NCI-H510A treated with DMSO at 0.1 percent for 48 hours (cell line): ENCODE measurements around the gene IP6K3.

Experiments used
- DNase-seq: peaks from one replicate; lab custom pipeline; 2025; lab: John Stamatoyannopoulos, UW

The IP6K3 gene

GRCh38 chr6:33705268-33705885 lies 41.3 kb downstream of the IP6K3 start:
- peak; percentile 27 for DNase-seq

- DNase-seq = no peak
Observed at GRCh38 chr6:33704215-33705066, 42.3 kb downstream of the IP6K3 start.

- peak; percentile 65 for DNase-seq
Observed at GRCh38 chr6:33702345-33702977, 44.2 kb downstream of the IP6K3 start.

GRCh38 chr6:33700391-33701050 lies 46.2 kb downstream of the IP6K3 start:
- peak; percentile 51 for DNase-seq

GRCh38 chr6:33699739-33700138 lies 47.0 kb downstream of the IP6K3 start:
- no peak for DNase-seq

- DNase-seq = no peak
Observed at GRCh38 chr6:33699131-33699530, 47.6 kb downstream of the IP6K3 start.

GRCh38 chr6:33698494-33698893 lies 48.2 kb downstream of the IP6K3 start:
- DNase-seq = no peak

GRCh38 chr6:33697845-33698244 lies 48.9 kb downstream of the IP6K3 start:
- no peak for DNase-seq

GRCh38 chr6:33696548-33697518 lies 49.9 kb downstream of the IP6K3 start:
- no peak for DNase-seq

GRCh38 chr6:33696076-33696475 lies 50.6 kb downstream of the IP6K3 start:
- DNase-seq = no peak

GRCh38 chr6:33695451-33695887 lies 51.2 kb downstream of the IP6K3 start:
- DNase-seq = no peak

- no peak for DNase-seq
Observed at GRCh38 chr6:33694977-33695376, 51.7 kb downstream of the IP6K3 start.

- no peak for DNase-seq
Observed at GRCh38 chr6:33694401-33694931, 52.2 kb downstream of the IP6K3 start.

- no peak for DNase-seq
Observed at GRCh38 chr6:33693186-33694105, 53.3 kb downstream of the IP6K3 start.

GRCh38 chr6:33692760-33693158 lies 53.9 kb downstream of the IP6K3 start:
- DNase-seq = no peak

- no peak for DNase-seq
Observed at GRCh38 chr6:33692078-33692759, 54.5 kb downstream of the IP6K3 start.

GRCh38 chr6:33691456-33692077 lies 55.1 kb downstream of the IP6K3 start:
- no peak for DNase-seq

- no peak for DNase-seq
Observed at GRCh38 chr6:33690766-33691165, 55.9 kb downstream of the IP6K3 start.

- no peak for DNase-seq
Observed at GRCh38 chr6:33689879-33690278, 56.8 kb downstream of the IP6K3 start.
